A172 (cell line): Measurements from ENCODE around the gene PCDHGA8. TPM values are rescaled to one million over a fixed set of nuclear protein-coding genes. Genes with fewer than 3 reads are reported as not detected.
"Not testable (repeated sequence)": the region's sequence is repeated elsewhere in the genome, so short reads cannot be mapped to it uniquely, and the experiment has no call there.

Experiments used
- DNase-seq: peaks from one replicate; pipeline ENCODE4 v3.0.0-alpha.2; 2015; ENCODE audit warnings: low spot score
- total RNA-seq: library from RNA; depleted of rRNA; stranded (reverse); fragments of >200 nt; shearing (Covaris generic); gene quantifications from 2 replicates; pipeline ENCODE4 v1.2.3, GENCODE V29; 2014; rRNA removed

The PCDHGA8 gene
- total RNA-seq, result 0.05 and 0.31 TPM in 2 replicates

GRCh38 chr5:141392429-141393198, at the start of gene PCDHGA8:
Gene PCDHGA8 (plus strand): TSS chr5:141392633. CDS start chr5:141392814, 181 bp downstream.
- no peak for DNase-seq

- no peak for DNase-seq
Observed at GRCh38 chr5:141342773-141343172, 49.7 kb upstream of the PCDHGA8 start.

- DNase-seq, result no peak
Observed at GRCh38 chr5:141343242-141343952, 49.0 kb upstream of the PCDHGA8 start, which contains the start of gene PCDHGA3. Gene PCDHGA3 (plus strand): TSS chr5:141343829. CDS start chr5:141344034, 205 bp downstream.

- DNase-seq, result no peak
Observed at GRCh38 chr5:141343953-141344463, 48.4 kb upstream of the PCDHGA8 start.

GRCh38 chr5:141345327-141345726, 47.1 kb upstream of the PCDHGA8 start:
- DNase-seq, result no peak

- DNase-seq, result not testable (repeated sequence)
Observed at GRCh38 chr5:141346017-141346416, 46.4 kb upstream of the PCDHGA8 start.

- peak; percentile 49 for DNase-seq
Observed at GRCh38 chr5:141349917-141350619, 42.4 kb upstream of the PCDHGA8 start, which contains the start of gene PCDHGB1. Gene PCDHGB1 (plus strand): TSS chr5:141350099. CDS start chr5:141350261, 162 bp downstream.

- no peak for DNase-seq
Observed at GRCh38 chr5:141351591-141351990, 40.8 kb upstream of the PCDHGA8 start.

GRCh38 chr5:141354900-141355469, 37.4 kb upstream of the PCDHGA8 start, which contains the start of gene PCDHGA4:
Gene PCDHGA4 (plus strand): TSS chr5:141355021. CDS start chr5:141355108, 87 bp downstream.
- no peak for DNase-seq

- DNase-seq, result no peak
Observed at GRCh38 chr5:141355641-141356040, 36.8 kb upstream of the PCDHGA8 start.

- no peak for DNase-seq
Observed at GRCh38 chr5:141356133-141356532, 36.3 kb upstream of the PCDHGA8 start.

GRCh38 chr5:141356950-141357349, 35.5 kb upstream of the PCDHGA8 start:
- DNase-seq, result no peak

GRCh38 chr5:141359790-141360426, 32.5 kb upstream of the PCDHGA8 start, which contains the start of gene PCDHGB2:
Gene PCDHGB2 (plus strand): TSS chr5:141359994. CDS start chr5:141360136, 142 bp downstream.
- peak; percentile 27 for DNase-seq

GRCh38 chr5:141360685-141361084, 31.7 kb upstream of the PCDHGA8 start:
- no peak for DNase-seq

GRCh38 chr5:141362719-141363118, 29.7 kb upstream of the PCDHGA8 start:
- DNase-seq, result no peak

GRCh38 chr5:141363952-141364660, 28.3 kb upstream of the PCDHGA8 start, which contains the start of gene PCDHGA5:
Gene PCDHGA5 (plus strand): TSS chr5:141364162. CDS start chr5:141364331, 169 bp downstream.
- DNase-seq, result no peak

- no peak for DNase-seq
Observed at GRCh38 chr5:141366016-141366896, 26.2 kb upstream of the PCDHGA8 start.

- DNase-seq, result no peak
Observed at GRCh38 chr5:141369994-141370848, 22.2 kb upstream of the PCDHGA8 start, which contains the start of gene PCDHGB3. Gene PCDHGB3 (plus strand): TSS chr5:141370242. CDS start chr5:141370395, 153 bp downstream.
